Measurements from ENCODE around the gene DDC. TPM values are rescaled to one million over a fixed set of nuclear protein-coding genes. Genes with fewer than 3 reads are reported as not detected.

Gene DDC
- total and polyA plus RNA-seq, 4 donors: 0.23 to 3.1 (median 1.6) TPM

- Histone ChIP-seq H3K36me3 (ENCODE audit: control insufficient read depth in 4 of 4, insufficient read depth in 4 of 4, low read length in 4 of 4) (peaks cover 16 to 26% (median 21%) of the 10 kb centered on the region in 4 donors), H3K27ac (ENCODE audit: low read depth in 1 of 2, low read length in 1 of 2) (no peak overlapping the region), H3K4me1 (ENCODE audit: control insufficient read depth in 5 of 5, insufficient read depth in 5 of 5, low read length in 5 of 5) (no peaks in the 10 kb centered on the region), H3K27me3 (ENCODE audit: control insufficient read depth in 3 of 3, insufficient read depth in 3 of 3, low read length in 2 of 3) (no peaks in the 10 kb centered on the region), H3K4me3 (no peak overlapping the region), H3K9me3 (ENCODE audit: control insufficient read depth in 4 of 4, insufficient read depth in 3 of 4, low read length in 3 of 4) (no peaks in the 10 kb centered on the region), H3K9ac (ENCODE audit: insufficient read depth in 1 of 2, low read length in 2 of 2) (no peak overlapping the region)
- ATAC-seq (ENCODE audit: insufficient read depth, low FRiP score): no peak
- TF ChIP-seq, protein P1, sequence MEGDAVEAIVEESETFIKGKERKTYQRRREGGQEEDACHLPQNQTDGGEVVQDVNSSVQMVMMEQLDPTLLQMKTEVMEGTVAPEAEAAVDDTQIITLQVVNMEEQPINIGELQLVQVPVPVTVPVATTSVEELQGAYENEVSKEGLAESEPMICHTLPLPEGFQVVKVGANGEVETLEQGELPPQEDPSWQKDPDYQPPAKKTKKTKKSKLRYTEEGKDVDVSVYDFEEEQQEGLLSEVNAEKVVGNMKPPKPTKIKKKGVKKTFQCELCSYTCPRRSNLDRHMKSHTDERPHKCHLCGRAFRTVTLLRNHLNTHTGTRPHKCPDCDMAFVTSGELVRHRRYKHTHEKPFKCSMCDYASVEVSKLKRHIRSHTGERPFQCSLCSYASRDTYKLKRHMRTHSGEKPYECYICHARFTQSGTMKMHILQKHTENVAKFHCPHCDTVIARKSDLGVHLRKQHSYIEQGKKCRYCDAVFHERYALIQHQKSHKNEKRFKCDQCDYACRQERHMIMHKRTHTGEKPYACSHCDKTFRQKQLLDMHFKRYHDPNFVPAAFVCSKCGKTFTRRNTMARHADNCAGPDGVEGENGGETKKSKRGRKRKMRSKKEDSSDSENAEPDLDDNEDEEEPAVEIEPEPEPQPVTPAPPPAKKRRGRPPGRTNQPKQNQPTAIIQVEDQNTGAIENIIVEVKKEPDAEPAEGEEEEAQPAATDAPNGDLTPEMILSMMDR (IDR thresholded peaks at IDR 0.05; ENCODE audit: control extremely low read depth, extremely low read depth): no peak
- DNase-seq: no peak
- 96 to 98% methylated on average over 13 of the region's 13 CpGs for WGBS, 2 donors
These were observed 39.9 kb upstream of the DDC start for GRCh38 chr7:50605059-50605458.

GRCh38 chr7:50603287-50603686 is 38.1 kb upstream of the DDC start:
- DNase-seq (no peak), ATAC-seq (ENCODE audit: insufficient read depth, low FRiP score) (no peak)
- H3K27ac ChIP-seq (ENCODE audit: low read depth in 1 of 2, low read length in 1 of 2): no peak overlapping the region
- peaks cover 0 to 1% (median 0%) of the 10 kb centered on the region in 5 donors for H3K4me1 ChIP-seq (ENCODE audit: control insufficient read depth in 5 of 5, insufficient read depth in 5 of 5, low read length in 5 of 5)
- no peak overlapping the region for H3K4me3 ChIP-seq
- no peaks in the 10 kb centered on the region for H3K27me3 ChIP-seq (ENCODE audit: control insufficient read depth in 3 of 3, insufficient read depth in 3 of 3, low read length in 2 of 3)
- no peaks in the 10 kb centered on the region for H3K9me3 ChIP-seq (ENCODE audit: control insufficient read depth in 4 of 4, insufficient read depth in 3 of 4, low read length in 3 of 4)
- TF ChIP-seq, protein P1 (IDR thresholded peaks at IDR 0.05; ENCODE audit: control extremely low read depth, extremely low read depth): no peak
- no peak overlapping the region for H3K9ac ChIP-seq (ENCODE audit: insufficient read depth in 1 of 2, low read length in 2 of 2)
- peaks cover 16 to 35% (median 21%) of the 10 kb centered on the region in 4 donors for H3K36me3 ChIP-seq (ENCODE audit: control insufficient read depth in 4 of 4, insufficient read depth in 4 of 4, low read length in 4 of 4)
- WGBS, 2 donors: 87% methylated on average over 7 of the region's 7 CpGs

DNA sequence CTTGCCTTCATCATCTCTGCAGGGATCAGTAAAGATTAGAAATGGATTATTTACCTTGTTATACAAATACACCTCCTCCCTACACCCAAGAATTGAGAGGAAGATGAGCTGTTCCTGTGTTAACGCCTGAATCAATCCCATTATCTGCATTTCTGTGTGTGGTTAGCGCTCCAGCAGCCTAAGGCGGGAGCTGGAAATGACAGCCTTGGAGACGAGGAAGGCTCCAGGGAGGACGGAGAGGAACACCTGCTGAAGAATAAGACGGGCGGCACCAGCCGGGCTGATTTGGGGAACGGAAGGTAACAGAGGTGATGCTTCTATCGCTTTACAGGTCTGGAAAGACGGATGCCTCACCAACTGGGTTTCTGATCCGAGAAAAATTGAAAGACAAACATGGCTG is 34.2 kb upstream of the DDC start:
- no peaks in the 10 kb centered on the region for H3K9me3 ChIP-seq (ENCODE audit: control insufficient read depth in 4 of 4, insufficient read depth in 3 of 4, low read length in 3 of 4)
- no peak overlapping the region for H3K4me3 ChIP-seq
- no peaks in the 10 kb centered on the region for H3K27me3 ChIP-seq (ENCODE audit: control insufficient read depth in 3 of 3, insufficient read depth in 3 of 3, low read length in 2 of 3)
- TF ChIP-seq, protein P1 (IDR thresholded peaks at IDR 0.05; ENCODE audit: control extremely low read depth, extremely low read depth): no peak
- DNase-seq (no peak), ATAC-seq (ENCODE audit: insufficient read depth, low FRiP score) (no peak)
- peaks cover 7 to 28% (median 17%) of the 10 kb centered on the region in 4 donors for H3K36me3 ChIP-seq (ENCODE audit: control insufficient read depth in 4 of 4, insufficient read depth in 4 of 4, low read length in 4 of 4)
- WGBS, 2 donors: 93 to 95% methylated on average over 12 of the region's 12 CpGs
- H3K9ac ChIP-seq (ENCODE audit: insufficient read depth in 1 of 2, low read length in 2 of 2): no peak overlapping the region
- no peak overlapping the region for H3K27ac ChIP-seq (ENCODE audit: low read depth in 1 of 2, low read length in 1 of 2)
- peaks cover 0 to 1% (median 0%) of the 10 kb centered on the region in 5 donors for H3K4me1 ChIP-seq (ENCODE audit: control insufficient read depth in 5 of 5, insufficient read depth in 5 of 5, low read length in 5 of 5)
